H1 (cell line): ENCODE measurements around the gene RPL38. TPM values are rescaled to one million over a fixed set of nuclear protein-coding genes. Genes with fewer than 3 reads are reported as not detected.

Source experiments
- CTCF ChIA-PET: fragments of 300-600 bp; sonication (Branson Sonifier 250); formaldehyde crosslinking; loops from one replicate; lab custom pipeline; 2021; ENCODE audit not compliant: partially characterized antibody; lab: Charles Lee
- POLR2A ChIA-PET: fragments of 300-600 bp; sonication (Branson Sonifier 250); formaldehyde crosslinking; loops from one replicate; lab custom pipeline; 2021; ENCODE audit warnings: inconsistent platforms; ENCODE audit not compliant: partially characterized antibody; lab: Charles Lee
- DNase-seq, 2 experiments: peaks; one replicate each; pipeline versions ENCODE4 v3.0.0 to v3.0.0-alpha.2; 2010 to 2022; ENCODE audit warnings: low spot score in 2 of 2, low read depth in 1 of 2, mixed read lengths in 1 of 2
- FAIRE-seq: peaks from 2 replicates; lab custom pipeline; 2011; peaks lifted over from hg19 to GRCh38; lab: Jason Lieb, UNC
- H2AFZ ChIP-seq: 2 replicates; pipeline ENCODE4 v1.8.1; 2012; ENCODE audit warnings: low read length, inconsistent platforms
- H2AK5ac ChIP-seq: 2 replicates; pipeline ENCODE4 v1.6.1; 2013; ENCODE audit warnings: low read depth, low read length
- H2BK120ac ChIP-seq: replicated peaks from 2 replicates; pipeline ENCODE3; 2013; ENCODE audit warnings: low read depth, low read length, inconsistent platforms
- H2BK12ac ChIP-seq: 2 replicates; pipeline ENCODE4 v1.6.1; 2013; ENCODE audit warnings: low read depth, low read length
- H2BK15ac ChIP-seq: 2 replicates; pipeline ENCODE4 v1.6.1; 2013; ENCODE audit warnings: low read length
- H2BK20ac ChIP-seq: 2 replicates; pipeline ENCODE4 v1.6.1; 2013; ENCODE audit warnings: low read length
- H2BK5ac ChIP-seq: 2 replicates; pipeline ENCODE4 v1.6.1; 2013; ENCODE audit warnings: low read depth, low read length
- H3K14ac ChIP-seq: 2 replicates; pipeline ENCODE4 v1.6.1; 2013; ENCODE audit warnings: inconsistent platforms; ENCODE audit not compliant: insufficient read length
- H3K18ac ChIP-seq: 2 replicates; pipeline ENCODE4 v1.6.1; 2013; ENCODE audit warnings: low read length; ENCODE audit errors: extremely low read depth
- H3K23ac ChIP-seq: 2 replicates; pipeline ENCODE4 v1.6.1; 2013; ENCODE audit warnings: inconsistent platforms; ENCODE audit not compliant: insufficient read length
- H3K23me2 ChIP-seq: 2 replicates; pipeline ENCODE4 v1.6.1; 2013; ENCODE audit warnings: low read depth, low read length
- H3K27ac ChIP-seq: 2 replicates; pipeline ENCODE4 v1.6.1; 2011; ENCODE audit warnings: low read depth, low read length, inconsistent platforms
- H3K27me3 ChIP-seq, 4 experiments: replicated peaks in 1 of 4; 1 replicate in 1 of 4; 2 replicates in 3 of 4; pipeline versions ENCODE4 v1.6.1 to v1.8.1; 2011 to 2013; ENCODE audit warnings: low read length in 3 of 4, mild to moderate bottlenecking in 3 of 4, inconsistent platforms in 2 of 4, mixed read lengths in 2 of 4, moderate library complexity in 1 of 4; ENCODE audit not compliant: control insufficient read depth in 3 of 4, insufficient read depth in 3 of 4; ENCODE audit errors: extremely low read depth in 1 of 4
- H3K36me3 ChIP-seq, 4 experiments: 2 replicates each; pipeline versions ENCODE4 v1.6.1 to v1.8.1; 2011 to 2013; ENCODE audit warnings: mild to moderate bottlenecking in 4 of 4, low read length in 3 of 4, moderate library complexity in 2 of 4, control low read depth in 1 of 4, inconsistent platforms in 1 of 4; ENCODE audit not compliant: insufficient read depth in 4 of 4, control insufficient read depth in 2 of 4
- H3K4ac ChIP-seq: replicated peaks from 2 replicates; pipeline ENCODE3; 2013; ENCODE audit warnings: low read length, low read depth, mixed read lengths, inconsistent platforms; ENCODE audit not compliant: insufficient read length
- H3K4me1 ChIP-seq, 4 experiments: replicated peaks in 1 of 4; 1 replicate in 1 of 4; 2 replicates in 3 of 4; pipeline versions ENCODE4 v1.6.1 to v1.8.1; 2011 to 2013; ENCODE audit warnings: low read length in 3 of 4, inconsistent platforms in 2 of 4, mixed read lengths in 1 of 4; ENCODE audit not compliant: insufficient read depth in 4 of 4, control insufficient read depth in 3 of 4
- H3K4me2 ChIP-seq, 2 experiments: 2 replicates each; pipeline versions ENCODE4 v1.6.1 to v1.8.1; 2011 to 2013; ENCODE audit warnings: low read depth in 2 of 2, low read length in 2 of 2, control low read depth in 1 of 2, inconsistent platforms in 1 of 2, mild to moderate bottlenecking in 1 of 2; ENCODE audit not compliant: insufficient read depth in 1 of 2
- H3K4me3 ChIP-seq, 4 experiments: fragments of 200-600, 300-600 bp in 1 of 4; sonication (generic), shearing (Covaris generic), sonication (Bioruptor Twin) in 1 of 4; 2 replicates each; pipeline versions ENCODE4 v1.5.1 to v1.8.1; 2011 to 2016; ENCODE audit warnings: low read length in 4 of 4, low read depth in 3 of 4, control low read depth in 2 of 4, inconsistent platforms in 2 of 4, mild to moderate bottlenecking in 2 of 4, mixed read lengths in 1 of 4, moderate library complexity in 1 of 4; ENCODE audit not compliant: insufficient read depth in 2 of 4; ENCODE audit errors: extremely low read depth in 1 of 4
- H3K56ac ChIP-seq: replicated peaks from 2 replicates; pipeline ENCODE3; 2013; ENCODE audit warnings: low read depth, mild to moderate bottlenecking, mixed read lengths, low read length, inconsistent platforms; ENCODE audit not compliant: insufficient read length
- H3K79me1 ChIP-seq: 2 replicates; pipeline ENCODE4 v1.6.1; 2013; ENCODE audit warnings: low read depth, low read length, control low read depth
- H3K79me2 ChIP-seq, 2 experiments: 2 replicates each; pipeline versions ENCODE4 v1.6.1 to v1.8.1; 2012 to 2013; ENCODE audit warnings: low read length in 2 of 2, mild to moderate bottlenecking in 2 of 2, inconsistent platforms in 1 of 2; ENCODE audit not compliant: insufficient read depth in 2 of 2, control insufficient read depth in 1 of 2
- H3K9ac ChIP-seq, 4 experiments: replicated peaks in 1 of 4; 1 replicate in 1 of 4; 2 replicates in 3 of 4; pipeline versions ENCODE4 v1.6.1 to v1.8.1; 2011 to 2013; ENCODE audit warnings: low read depth in 3 of 4, low read length in 3 of 4, control low read depth in 2 of 4, mild to moderate bottlenecking in 2 of 4, moderate library complexity in 2 of 4, inconsistent platforms in 1 of 4; ENCODE audit errors: extremely low read depth in 1 of 4
- H3K9me3 ChIP-seq, 2 experiments: 2 replicates each; pipeline versions ENCODE4 v1.6.1 to v1.8.1; 2012 to 2013; ENCODE audit warnings: mild to moderate bottlenecking in 2 of 2, moderate library complexity in 2 of 2, control low read depth in 1 of 2, inconsistent platforms in 1 of 2, low read depth in 1 of 2, low read length in 1 of 2, mixed read lengths in 1 of 2; ENCODE audit not compliant: insufficient read depth in 2 of 2
- H4K20me1 ChIP-seq, 2 experiments: replicated peaks in 1 of 2; 2 replicates each; pipeline versions ENCODE3 to v1.8.1; 2011 to 2013; ENCODE audit warnings: inconsistent platforms in 2 of 2, low read length in 2 of 2, mild to moderate bottlenecking in 1 of 2; ENCODE audit not compliant: insufficient read depth in 2 of 2, control insufficient read depth in 1 of 2
- H4K5ac ChIP-seq: 2 replicates; pipeline ENCODE4 v1.6.1; 2013; ENCODE audit warnings: low read length, low read depth, mixed read lengths, inconsistent platforms; ENCODE audit not compliant: insufficient read length
- H4K8ac ChIP-seq: 2 replicates; pipeline ENCODE4 v1.8.0; 2013; ENCODE audit warnings: mild to moderate bottlenecking, moderate library complexity, low read length, inconsistent platforms; ENCODE audit not compliant: insufficient read depth; ENCODE audit errors: extremely low read depth
- H4K91ac ChIP-seq: replicated peaks from 2 replicates; pipeline ENCODE3; 2013; ENCODE audit warnings: low read length, mixed read lengths, inconsistent platforms; ENCODE audit not compliant: insufficient read length
- BCL11A ChIP-seq, 2 experiments: IDR thresholded peaks; one replicate each; pipeline ENCODE4 v1.6.1; 2011; ENCODE audit warnings: low read depth in 2 of 2, low read length in 2 of 2, mild to moderate bottlenecking in 2 of 2
- RAD21 ChIP-seq, 2 experiments: IDR thresholded peaks in 1 of 2; conservative IDR thresholded peaks in 1 of 2; 2 replicates each; pipeline ENCODE4 v1.6.1; 2011; ENCODE audit warnings: low read depth in 2 of 2, low read length in 2 of 2, improper control_type of control experiment in 1 of 2, inconsistent platforms in 1 of 2, mild to moderate bottlenecking in 1 of 2, moderate library complexity in 1 of 2
- SIN3A ChIP-seq, 2 experiments: IDR thresholded peaks in 1 of 2; conservative IDR thresholded peaks in 1 of 2; 2 replicates each; pipeline ENCODE4 v1.6.1; 2011 to 2012; ENCODE audit warnings: low read length in 2 of 2, improper control_type of control experiment in 1 of 2, low read depth in 1 of 2, mild to moderate bottlenecking in 1 of 2
- SUZ12 ChIP-seq: fragments of 200-600 bp; sonication (generic); IDR thresholded peaks from 2 replicates; pipeline ENCODE4 v1.6.1; 2012; ENCODE audit warnings: mild to moderate bottlenecking, inconsistent platforms, low read length, moderate library complexity, mixed read lengths
- WGBS, 2 experiments: shearing (Covaris generic) in 1 of 2; methylation state at CpG; one replicate each; pipeline versions ENCODE4 v1.1.6 to v1.1.7; 2013 to 2015; ENCODE audit warnings: low lambda C conversion rate in 2 of 2, mixed read lengths in 2 of 2, inconsistent platforms in 1 of 2, low coverage in 1 of 2, missing lambda C conversion rate in 1 of 2; ENCODE audit not compliant: insufficient replicate concordance in 2 of 2, insufficient coverage in 1 of 2, insufficient read length in 1 of 2; ENCODE audit errors: extremely low coverage in 1 of 2, missing lambda C conversion rate in 1 of 2; 5-methylcytosine and 5-hydroxymethylcytosine counted together
- polyA plus RNA-seq, 7 experiments: library from polyadenylated mRNA; depleted of rRNA in 3 of 7; stranded (reverse) in 5 of 7; unstranded in 2 of 7; fragments of >200 nt in 5 of 7; fragments of 200-250 nt in 2 of 7; gene quantifications; 1 replicate in 5 of 7; 2 replicates in 1 of 7; 4 replicates in 1 of 7; pipeline versions ENCODE4 v1.2.1 to v1.2.3, GENCODE V29; 2011 to 2013; ENCODE audit warnings: missing spikeins in 2 of 7, mixed read lengths in 2 of 7
- total RNA-seq: library from RNA; stranded (reverse); fragmentation: NEBNext Ultra II Directional; extraction: Animal tissue kit (Norgen Biotek cat#: 25700); gene quantifications from 2 replicates; pipeline ENCODE4 v1.2.1, GENCODE V29; 2021
- TF ChIP-seq, protein P1 (sequence below): IDR thresholded peaks from 2 replicates; pipeline ENCODE4 v1.6.1; 2012; ENCODE audit warnings: inconsistent platforms

Gene RPL38
- total and polyA plus RNA-seq, 2 of the 8 experiments (the other 6 are each of a cell fraction or from before 2014, with no cell fraction given): 412 to 1,195 TPM

DNA sequence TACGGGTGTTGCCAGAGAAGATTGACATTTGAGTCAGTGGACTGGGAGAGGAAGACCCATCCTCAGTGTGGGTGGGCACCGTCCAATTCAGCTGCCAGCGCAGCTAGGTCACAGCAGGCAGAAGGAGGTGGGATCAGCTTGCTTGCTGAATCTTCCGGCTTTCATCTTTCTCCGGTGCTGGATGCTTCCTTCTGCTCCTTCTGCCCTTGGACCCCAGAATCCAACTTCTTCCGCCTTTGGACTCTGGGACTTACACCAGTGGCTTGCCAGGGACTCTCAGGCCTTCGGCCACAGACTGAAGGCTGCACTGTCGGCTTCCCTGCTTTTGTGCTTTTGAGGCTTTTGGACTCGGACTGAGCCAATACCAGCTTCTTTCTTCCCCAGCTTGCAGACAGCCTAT lies 46.1 kb upstream of the RPL38 start:
- POLR2A ChIA-PET: no interaction called here
- 86% methylated on average over 9 of the region's 9 CpGs; no CpG with 5 or more reads in 1 of the 2 experiments for WGBS, 2 experiments
- H3K4me2 ChIP-seq: no peak overlapping the region
- no peak overlapping the region for H2BK120ac ChIP-seq
- no peak overlapping the region for H2AK5ac ChIP-seq
- H2BK5ac ChIP-seq: no peak overlapping the region
- H2BK15ac ChIP-seq: no peak overlapping the region
- no peak overlapping the region for H2BK20ac ChIP-seq
- H4K20me1 ChIP-seq: no peaks in the 10 kb centered on the region
- no peak overlapping the region for H4K8ac ChIP-seq
- no peaks in the 10 kb centered on the region for H3K79me1 ChIP-seq
- no peak overlapping the region for H3K27ac ChIP-seq
- no peaks in the 10 kb centered on the region for H3K79me2 ChIP-seq
- no peaks in the 10 kb centered on the region for H3K9me3 ChIP-seq
- CTCF ChIA-PET: interaction anchor here (0.6 to 2.1 kb wide), 10 partner anchors 9 to 259 kb away, joined by 3 to 11 read pairs (median 4); no protein-coding TSS in a partner anchor
- H3K36me3 ChIP-seq: no peaks in the 10 kb centered on the region
- TF ChIP-seq SIN3A (conservative IDR thresholded peaks at IDR 0.05 in 1 of 2, IDR thresholded peaks at IDR 0.05 in 1 of 2; ENCODE audit: low read depth in 1 of 2, low read length in 2 of 2) (no peak), BCL11A (IDR thresholded peaks at IDR 0.05; ENCODE audit: low read depth in 2 of 2, low read length in 2 of 2) (no peak), SUZ12 (no peak), RAD21 (IDR thresholded peaks at IDR 0.05 in 1 of 2, conservative IDR thresholded peaks at IDR 0.05 in 1 of 2; ENCODE audit: low read depth in 2 of 2, low read length in 2 of 2) (no peak)
- TF ChIP-seq, protein P1, sequence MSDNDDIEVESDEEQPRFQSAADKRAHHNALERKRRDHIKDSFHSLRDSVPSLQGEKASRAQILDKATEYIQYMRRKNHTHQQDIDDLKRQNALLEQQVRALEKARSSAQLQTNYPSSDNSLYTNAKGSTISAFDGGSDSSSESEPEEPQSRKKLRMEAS: no peak
- no peak overlapping the region for H2BK12ac ChIP-seq
- no peaks in the 10 kb centered on the region for H3K23me2 ChIP-seq
- H3K4ac ChIP-seq: no peak overlapping the region
- H3K14ac ChIP-seq: no peak overlapping the region
- no peak for FAIRE-seq
- H4K91ac ChIP-seq: no peak overlapping the region
- DNase-seq: peak in 1 of 2 experiments; percentile 30
- no peak overlapping the region for H3K9ac ChIP-seq
- H3K27me3 ChIP-seq: 0 out of 7 replicates have a peak, but pooled peaks cover 0 to 3% (median 0%) of the 10 kb centered on the region in 4 experiments
- no peak overlapping the region for H3K23ac ChIP-seq
- H2AFZ ChIP-seq: no peak overlapping the region
- H3K4me1 ChIP-seq: no peaks in the 10 kb centered on the region
- no peak overlapping the region for H3K18ac ChIP-seq
- H3K4me3 ChIP-seq: no peak overlapping the region
- H4K5ac ChIP-seq: no peak overlapping the region
- H3K56ac ChIP-seq: no peak overlapping the region
